Measurements from ENCODE around the gene EPHA10.
"Not testable (repeated sequence)": the region's sequence is repeated elsewhere in the genome, so short reads cannot be mapped to it uniquely, and the experiment has no call there.

The EPHA10 gene

GRCh38 chr1:37717631-37718030 is 47.3 kb downstream of the EPHA10 start:
- no peak for DNase-seq (ENCODE audit: low read depth, low spot score)

- DNase-seq (ENCODE audit: low read depth, low spot score), result no peak
These were observed 48.6 kb downstream of the EPHA10 start for GRCh38 chr1:37716321-37716720.

GRCh38 chr1:37714689-37715088 is 50.2 kb downstream of the EPHA10 start:
- no peak for DNase-seq (ENCODE audit: low read depth, low spot score)

GRCh38 chr1:37714226-37714625 is 50.7 kb downstream of the EPHA10 start:
- no peak for DNase-seq (ENCODE audit: low read depth, low spot score)

GRCh38 chr1:37708471-37708870 is 56.4 kb downstream of the EPHA10 start:
- no peak for DNase-seq (ENCODE audit: low read depth, low spot score)

GRCh38 chr1:37705399-37705798 is 59.5 kb downstream of the EPHA10 start:
- no peak for DNase-seq (ENCODE audit: low read depth, low spot score)

- DNase-seq (ENCODE audit: low read depth, low spot score), result no peak
These were observed 60.0 kb downstream of the EPHA10 start for GRCh38 chr1:37704966-37705365.

GRCh38 chr1:37703061-37703460 is 61.9 kb downstream of the EPHA10 start:
- no peak for DNase-seq (ENCODE audit: low read depth, low spot score)

- DNase-seq (ENCODE audit: low read depth, low spot score), result no peak
These were observed 63.9 kb downstream of the EPHA10 start for GRCh38 chr1:37701051-37701450.

- no peak for DNase-seq (ENCODE audit: low read depth, low spot score)
These were observed 65.8 kb downstream of the EPHA10 start for GRCh38 chr1:37699147-37699546.

GRCh38 chr1:37697737-37698136 is 67.2 kb downstream of the EPHA10 start:
- DNase-seq (ENCODE audit: low read depth, low spot score), result no peak

- DNase-seq (ENCODE audit: low read depth, low spot score), result no peak
These were observed 67.8 kb downstream of the EPHA10 start for GRCh38 chr1:37697090-37697489.

GRCh38 chr1:37692834-37693175 is 72.1 kb downstream of the EPHA10 start:
- no peak for DNase-seq (ENCODE audit: low read depth, low spot score)

GRCh38 chr1:37692078-37692833 is 72.7 kb downstream of the EPHA10 start, which contains the start of gene CDCA8:
CDCA8 (plus strand) TSS chr1:37692516; CDS start chr1:37692691, 175 bp downstream.
- DNase-seq (ENCODE audit: low read depth, low spot score), result peak; percentile 91

GRCh38 chr1:37691497-37692077 is 73.3 kb downstream of the EPHA10 start:
- no peak for DNase-seq (ENCODE audit: low read depth, low spot score)

- no peak for DNase-seq (ENCODE audit: low read depth, low spot score)
These were observed 76.0 kb downstream of the EPHA10 start for GRCh38 chr1:37688926-37689325.

- not testable (repeated sequence) for DNase-seq (ENCODE audit: low read depth, low spot score)
These were observed 77.2 kb downstream of the EPHA10 start for GRCh38 chr1:37687764-37688163.

GRCh38 chr1:37685722-37686121 is 79.2 kb downstream of the EPHA10 start:
- no peak for DNase-seq (ENCODE audit: low read depth, low spot score)

GRCh38 chr1:37684182-37684581 is 80.7 kb downstream of the EPHA10 start:
- DNase-seq (ENCODE audit: low read depth, low spot score), result not testable (repeated sequence)

GRCh38 chr1:37682334-37682987 is 82.5 kb downstream of the EPHA10 start:
- DNase-seq (ENCODE audit: low read depth, low spot score), result no peak

GRCh38 chr1:37680933-37681332 is 84.0 kb downstream of the EPHA10 start:
- DNase-seq (ENCODE audit: low read depth, low spot score), result no peak

- no peak for DNase-seq (ENCODE audit: low read depth, low spot score)
These were observed 87.1 kb downstream of the EPHA10 start for GRCh38 chr1:37677808-37678207.

- no peak for DNase-seq (ENCODE audit: low read depth, low spot score)
These were observed 87.8 kb downstream of the EPHA10 start for GRCh38 chr1:37677143-37677439.

Measured in brain pericyte (primary cell).